Measurements from ENCODE around the gene VPS16. TPM values are rescaled to one million over a fixed set of nuclear protein-coding genes. Genes with fewer than 3 reads are reported as not detected.

The VPS16 gene
- total and polyA plus RNA-seq, 2 donors (not counting 1 experiment from before 2014, with no cell fraction given), result 63.0 to 68.2 TPM

- Histone ChIP-seq H3K27ac (ENCODE audit: low read length in 2 of 2) (no peak overlapping the region), H3K4me3 (ENCODE audit: control extremely low read depth in 1 of 5, extremely low read depth in 1 of 5, insufficient read depth in 1 of 5, low read depth in 2 of 5, low read length in 4 of 5) (no peak overlapping the region), H2AFZ (ENCODE audit: insufficient read depth, low read depth, low read length, poor library complexity, severe bottlenecking) (no peak overlapping the region), H3K27me3 (replicated peaks in 1 of 4; ENCODE audit: control extremely low read depth in 1 of 4, control insufficient read depth in 3 of 4, insufficient read depth in 4 of 4, low read length in 3 of 4) (peaks cover 0 to 52% (median 17%) of the 10 kb centered on the region in 4 experiments), H3K9me3 (ENCODE audit: control extremely low read depth in 1 of 3, control insufficient read depth in 2 of 3, insufficient read depth in 1 of 3, low read length in 2 of 3) (no peaks in the 10 kb centered on the region), H4K20me1 (ENCODE audit: control insufficient read depth, insufficient read depth, low read length, poor library complexity, severe bottlenecking) (no peaks in the 10 kb centered on the region), H3K9ac (ENCODE audit: low read length) (no peak overlapping the region), H3K36me3 (replicated peaks in 1 of 2; ENCODE audit: control extremely low read depth in 1 of 2, control insufficient read depth in 1 of 2, extremely low read depth in 1 of 2, insufficient read depth in 2 of 2, low read length in 1 of 2) (no peaks in the 10 kb centered on the region), H3K4me1 (ENCODE audit: control insufficient read depth in 2 of 2, insufficient read depth in 2 of 2, low read length in 2 of 2) (peaks cover 0 to 3% of the 10 kb centered on the region in 2 donors), H3K4me2 (replicated peaks; ENCODE audit: low read depth, low read length, poor library complexity, severe bottlenecking) (no peak overlapping the region), H3K79me2 (ENCODE audit: control insufficient read depth, insufficient read depth, low read length) (no peaks in the 10 kb centered on the region)
- CTCF ChIA-PET, result no interaction called here
- TF ChIP-seq EZH2 (IDR thresholded peaks at IDR 0.05; ENCODE audit: borderline replicate concordance, insufficient read depth, low read depth, low read length, poor library complexity, severe bottlenecking) (no peak), CTCF (IDR thresholded peaks at IDR 0.05) (no peak)
- 97% methylated on average over 5 of the region's 7 CpGs for WGBS (ENCODE audit: insufficient coverage)
- no peak for DNase-seq
- intact Hi-C loops (cut with micrococcal nuclease), result no loop called here
- Mint-ChIP-seq H3K27me3 (peaks cover 51% of the 10 kb centered on the region), H3K9me3 (ENCODE audit: insufficient read depth) (no peaks in the 10 kb centered on the region), H3K27ac (no peak overlapping the region), H3K4me1 (peaks cover 9% of the 10 kb centered on the region), H3K4me3 (no peak overlapping the region)
- no peak for ATAC-seq (ENCODE audit: low read depth)
- POLR2A ChIA-PET, result no interaction called here
These were observed 22.5 kb upstream of the VPS16 start for GRCh38 chr20:2817891-2818595.

GRCh38 chr20:2820084-2820895 is 20.3 kb upstream of the VPS16 start:
- no peak for TF ChIP-seq CTCF (IDR thresholded peaks at IDR 0.05)
- no peak for TF ChIP-seq EZH2 (IDR thresholded peaks at IDR 0.05; ENCODE audit: borderline replicate concordance, insufficient read depth, low read depth, low read length, poor library complexity, severe bottlenecking)
- ChIA-PET POLR2A (no interaction called here), CTCF (no interaction called here)
- H4K20me1 ChIP-seq (ENCODE audit: control insufficient read depth, insufficient read depth, low read length, poor library complexity, severe bottlenecking), result no peaks in the 10 kb centered on the region
- H3K36me3 ChIP-seq (replicated peaks in 1 of 2; ENCODE audit: control extremely low read depth in 1 of 2, control insufficient read depth in 1 of 2, extremely low read depth in 1 of 2, insufficient read depth in 2 of 2, low read length in 1 of 2), result no peaks in the 10 kb centered on the region
- H3K9ac ChIP-seq (ENCODE audit: low read length), result no peak overlapping the region
- Mint-ChIP-seq H3K4me1 (peaks cover 9% of the 10 kb centered on the region), H3K27me3 (peaks cover 36% of the 10 kb centered on the region), H3K27ac (no peak overlapping the region), H3K9me3 (ENCODE audit: insufficient read depth) (no peaks in the 10 kb centered on the region), H3K4me3 (no peak overlapping the region)
- H3K27ac ChIP-seq (ENCODE audit: low read length in 2 of 2), result no peak overlapping the region
- no peak overlapping the region for H2AFZ ChIP-seq (ENCODE audit: insufficient read depth, low read depth, low read length, poor library complexity, severe bottlenecking)
- H3K4me3 ChIP-seq (ENCODE audit: control extremely low read depth in 1 of 5, extremely low read depth in 1 of 5, insufficient read depth in 1 of 5, low read depth in 2 of 5, low read length in 4 of 5), result no peak overlapping the region
- H3K4me2 ChIP-seq (replicated peaks; ENCODE audit: low read depth, low read length, poor library complexity, severe bottlenecking), result no peak overlapping the region
- intact Hi-C loops (cut with micrococcal nuclease), result no loop called here
- no peaks in the 10 kb centered on the region for H3K9me3 ChIP-seq (ENCODE audit: control extremely low read depth in 1 of 3, control insufficient read depth in 2 of 3, insufficient read depth in 1 of 3, low read length in 2 of 3)
- DNase-seq, result no peak
- WGBS (ENCODE audit: insufficient coverage), result 76% methylated on average over 30 of the region's 32 CpGs
- H3K79me2 ChIP-seq (ENCODE audit: control insufficient read depth, insufficient read depth, low read length), result no peaks in the 10 kb centered on the region
- no peak for ATAC-seq (ENCODE audit: low read depth)
- peaks cover 0 to 3% of the 10 kb centered on the region in 2 donors for H3K4me1 ChIP-seq (ENCODE audit: control insufficient read depth in 2 of 2, insufficient read depth in 2 of 2, low read length in 2 of 2)
- H3K27me3 ChIP-seq (replicated peaks in 1 of 4; ENCODE audit: control extremely low read depth in 1 of 4, control insufficient read depth in 3 of 4, insufficient read depth in 4 of 4, low read length in 3 of 4), result peaks cover 0 to 46% (median 17%) of the 10 kb centered on the region in 4 experiments
